ENCODE results near the gene GIPC1. TPM values are rescaled to one million over a fixed set of nuclear protein-coding genes. Genes with fewer than 3 reads are reported as not detected.

Gene GIPC1
- total RNA-seq, 1 donor from 2014 or later = 81.0 TPM

- Histone ChIP-seq H3K27me3 (no peaks in the 10 kb centered on the region), H3K9me3 (no peaks in the 10 kb centered on the region), H3K4me3 (peak overlapping the region; percentile 87 to 88), H3K4me1 (peaks cover 54% of the 10 kb centered on the region), H3K36me3 (peaks cover 0 to 11% of the 10 kb centered on the region in 2 donors), H3K27ac (peak overlapping the region; percentile 77)
- no peak for DNase-seq (ENCODE audit: extremely low spot score in 2 of 2)
- intact Hi-C loops (cut with DNase I) = no loop called here
- TF ChIP-seq POLR2AphosphoS5 (IDR thresholded peaks at IDR 0.05; ENCODE audit: insufficient read depth in 1 of 2, low read depth in 1 of 2) (no peak), POLR2A (IDR thresholded peaks at IDR 0.05) (no peak), CTCF (IDR thresholded peaks at IDR 0.05) (no peak)
Observed at GRCh38 chr19:14494910-14495671, 836 bp downstream of the GIPC1 start.

- no peaks in the 10 kb centered on the region for H3K9me3 ChIP-seq
- no peaks in the 10 kb centered on the region for H3K27me3 ChIP-seq
- no peak for TF ChIP-seq CTCF (IDR thresholded peaks at IDR 0.05)
- no peak for TF ChIP-seq POLR2A (IDR thresholded peaks at IDR 0.05)
- no peak for TF ChIP-seq POLR2AphosphoS5 (IDR thresholded peaks at IDR 0.05; ENCODE audit: insufficient read depth in 1 of 2, low read depth in 1 of 2)
- intact Hi-C loops (cut with DNase I) = no loop called here
- peak overlapping the region; percentile 87 to 88 for H3K4me3 ChIP-seq
- H3K36me3 ChIP-seq = peaks cover 0 to 17% of the 10 kb centered on the region in 2 donors
- peak overlapping the region; percentile 77 for H3K27ac ChIP-seq
- H3K4me1 ChIP-seq = peaks cover 54% of the 10 kb centered on the region
- DNase-seq (ENCODE audit: extremely low spot score in 2 of 2) = no peak
Observed at GRCh38 chr19:14494411-14494810, 1.5 kb downstream of the GIPC1 start.

- Histone ChIP-seq H3K4me1 (peaks cover 47% of the 10 kb centered on the region), H3K4me3 (no peak overlapping the region), H3K36me3 (peaks cover 0 to 26% of the 10 kb centered on the region in 2 donors), H3K9me3 (no peaks in the 10 kb centered on the region), H3K27ac (no peak overlapping the region), H3K27me3 (no peaks in the 10 kb centered on the region)
- DNase-seq (ENCODE audit: extremely low spot score in 2 of 2) = no peak
- TF ChIP-seq POLR2AphosphoS5 (IDR thresholded peaks at IDR 0.05; ENCODE audit: insufficient read depth in 1 of 2, low read depth in 1 of 2) = no peak
- no peak for TF ChIP-seq CTCF (IDR thresholded peaks at IDR 0.05)
- TF ChIP-seq POLR2A (IDR thresholded peaks at IDR 0.05) = no peak
- intact Hi-C loops (cut with DNase I) = no loop called here
Observed at GRCh38 chr19:14492756-14493337, 3.1 kb downstream of the GIPC1 start.

- H3K27me3 ChIP-seq = no peaks in the 10 kb centered on the region
- intact Hi-C loops (cut with DNase I) = no loop called here
- TF ChIP-seq POLR2AphosphoS5 (IDR thresholded peaks at IDR 0.05; ENCODE audit: insufficient read depth in 1 of 2, low read depth in 1 of 2) (no peak), CTCF (IDR thresholded peaks at IDR 0.05) (no peak), POLR2A (IDR thresholded peaks at IDR 0.05) (no peak)
- H3K4me3 ChIP-seq = no peak overlapping the region
- no peaks in the 10 kb centered on the region for H3K9me3 ChIP-seq
- no peak overlapping the region for H3K27ac ChIP-seq
- no peak for DNase-seq (ENCODE audit: extremely low spot score in 2 of 2)
- H3K4me1 ChIP-seq = peaks cover 2% of the 10 kb centered on the region
- peaks cover 0 to 50% of the 10 kb centered on the region in 2 donors for H3K36me3 ChIP-seq
Observed at GRCh38 chr19:14487370-14488125, 8.4 kb downstream of the GIPC1 start.

Measured in vagina (tissue), 2 donors.